ENCODE measurements around the gene NDUFV1.

NDUFV1 gene

GRCh38 chr11:67614730-67615714 lies 8.3 kb downstream of the NDUFV1 start:
- ATAC-seq (ENCODE audit: insufficient read depth, low read depth), result peak; percentile 59
- Histone ChIP-seq H3K27ac (ENCODE audit: low read length) (peak overlapping the region; percentile 79), H3K4me1 (ENCODE audit: insufficient read depth, low read length) (peaks cover 48% of the 10 kb centered on the region), H3K27me3 (ENCODE audit: insufficient read depth, low read length, poor library complexity) (no peaks in the 10 kb centered on the region), H3K4me3 (ENCODE audit: low read depth in 1 of 2, low read length in 2 of 2) (peak overlapping the region in 1 of 2 experiments; percentile 47; a peak in 1 of 4 replicates), H3K36me3 (ENCODE audit: insufficient read depth, low read length) (peaks cover 37% of the 10 kb centered on the region), H3K9me3 (ENCODE audit: insufficient read depth, low read length, severe bottlenecking) (no peaks in the 10 kb centered on the region), H2AFZ (ENCODE audit: low read depth, low read length) (peak overlapping the region; percentile 58; the same call in 1 of the 2 replicates), H4K20me1 (ENCODE audit: insufficient read depth, low read length) (peaks cover 4% of the 10 kb centered on the region; the same call in 1 of the 2 replicates), H3K4me2 (ENCODE audit: insufficient read depth, low read length) (peak overlapping the region; percentile 61), H3K79me2 (ENCODE audit: insufficient read depth, low read length) (peaks cover 2% of the 10 kb centered on the region; the same call in 1 of the 2 replicates), H3K9ac (ENCODE audit: low read depth, low read length) (peak overlapping the region; percentile 52)
- peak; percentile 69 for DNase-seq
- no peak for TF ChIP-seq EZH2 (IDR thresholded peaks at IDR 0.05; ENCODE audit: borderline replicate concordance, low read depth, low read length, severe bottlenecking)
- TF ChIP-seq CTCF (IDR thresholded peaks at IDR 0.05; ENCODE audit: borderline replicate concordance, extremely low read depth, low read length, poor library complexity, severe bottlenecking), result peak; percentile 78

- H3K4me2 ChIP-seq (ENCODE audit: insufficient read depth, low read length), result no peak overlapping the region
- ATAC-seq (ENCODE audit: insufficient read depth, low read depth) (no peak), DNase-seq (no peak)
- H3K4me1 ChIP-seq (ENCODE audit: insufficient read depth, low read length), result peaks cover 49% of the 10 kb centered on the region
- H3K27ac ChIP-seq (ENCODE audit: low read length), result no peak overlapping the region
- peaks cover 4% of the 10 kb centered on the region; the same call in 1 of the 2 replicates for H4K20me1 ChIP-seq (ENCODE audit: insufficient read depth, low read length)
- H3K27me3 ChIP-seq (ENCODE audit: insufficient read depth, low read length, poor library complexity), result no peaks in the 10 kb centered on the region
- no peak overlapping the region for H2AFZ ChIP-seq (ENCODE audit: low read depth, low read length)
- no peak overlapping the region for H3K9ac ChIP-seq (ENCODE audit: low read depth, low read length)
- TF ChIP-seq EZH2 (IDR thresholded peaks at IDR 0.05; ENCODE audit: borderline replicate concordance, low read depth, low read length, severe bottlenecking), result no peak
- no peak for TF ChIP-seq CTCF (IDR thresholded peaks at IDR 0.05; ENCODE audit: borderline replicate concordance, extremely low read depth, low read length, poor library complexity, severe bottlenecking)
- peaks cover 28% of the 10 kb centered on the region for H3K36me3 ChIP-seq (ENCODE audit: insufficient read depth, low read length)
- H3K9me3 ChIP-seq (ENCODE audit: insufficient read depth, low read length, severe bottlenecking), result no peaks in the 10 kb centered on the region
- no peak overlapping the region for H3K4me3 ChIP-seq (ENCODE audit: low read depth in 1 of 2, low read length in 2 of 2)
- H3K79me2 ChIP-seq (ENCODE audit: insufficient read depth, low read length), result peaks cover 10% of the 10 kb centered on the region
Observed at GRCh38 chr11:67615728-67616430, 9.1 kb downstream of the NDUFV1 start.

- H3K4me2 ChIP-seq (ENCODE audit: insufficient read depth, low read length), result no peak overlapping the region
- TF ChIP-seq EZH2 (IDR thresholded peaks at IDR 0.05; ENCODE audit: borderline replicate concordance, low read depth, low read length, severe bottlenecking) (no peak), CTCF (IDR thresholded peaks at IDR 0.05; ENCODE audit: borderline replicate concordance, extremely low read depth, low read length, poor library complexity, severe bottlenecking) (no peak)
- no peak overlapping the region for H3K27ac ChIP-seq (ENCODE audit: low read length)
- no peaks in the 10 kb centered on the region for H3K27me3 ChIP-seq (ENCODE audit: insufficient read depth, low read length, poor library complexity)
- no peak overlapping the region for H3K4me3 ChIP-seq (ENCODE audit: low read depth in 1 of 2, low read length in 2 of 2)
- H3K4me1 ChIP-seq (ENCODE audit: insufficient read depth, low read length), result peaks cover 54% of the 10 kb centered on the region
- H3K9me3 ChIP-seq (ENCODE audit: insufficient read depth, low read length, severe bottlenecking), result no peaks in the 10 kb centered on the region
- H4K20me1 ChIP-seq (ENCODE audit: insufficient read depth, low read length), result no peaks in the 10 kb centered on the region
- DNase-seq (no peak), ATAC-seq (ENCODE audit: insufficient read depth, low read depth) (no peak)
- peaks cover 21% of the 10 kb centered on the region for H3K36me3 ChIP-seq (ENCODE audit: insufficient read depth, low read length)
- peaks cover 16% of the 10 kb centered on the region for H3K79me2 ChIP-seq (ENCODE audit: insufficient read depth, low read length)
- H3K9ac ChIP-seq (ENCODE audit: low read depth, low read length), result no peak overlapping the region
- no peak overlapping the region for H2AFZ ChIP-seq (ENCODE audit: low read depth, low read length)
Observed at GRCh38 chr11:67616431-67617242, 9.9 kb downstream of the NDUFV1 start.

Data from DND-41 (cell line).